Suprapubic skin (tissue), 4 donors: Measurements from ENCODE around the gene LRRC1. TPM values are rescaled to one million over a fixed set of nuclear protein-coding genes. Genes with fewer than 3 reads are reported as not detected.
A peak's percentile ranks its signal among the peaks of the same experiment; 100 is the strongest.

ENCODE experiments used
- DNase-seq, 2 donors: peaks; one replicate each; pipeline ENCODE4 v3.0.0-alpha.2; 2019; ENCODE audit warnings: low spot score in 2 of 2
- H3K27ac ChIP-seq: fragments of 200-600 bp; sonication (generic); one replicate; pipeline ENCODE4 v1.5.1; 2019
- H3K27me3 ChIP-seq: fragments of 200-600 bp; sonication (generic); one replicate; pipeline ENCODE4 v1.5.1; 2019
- H3K36me3 ChIP-seq: fragments of 200-600 bp; sonication (generic); one replicate; pipeline ENCODE4 v1.5.1; 2019
- H3K4me1 ChIP-seq: fragments of 200-600 bp; sonication (generic); one replicate; pipeline ENCODE4 v1.5.1; 2019
- H3K4me3 ChIP-seq: fragments of 200-600 bp; sonication (generic); one replicate; pipeline ENCODE4 v1.5.1; 2019; ENCODE audit warnings: mild to moderate bottlenecking
- H3K9me3 ChIP-seq: fragments of 200-600 bp; sonication (generic); one replicate; pipeline ENCODE4 v1.5.1; 2019
- EP300 ChIP-seq: sonication (generic); formaldehyde crosslinking; IDR thresholded peaks from one replicate; pipeline ENCODE4 v1.6.1; 2017; ENCODE audit warnings: antibody characterized with exemption
- POLR2A ChIP-seq, 2 donors: fragments of 450-650 bp; IDR thresholded peaks; one replicate each; pipeline ENCODE4 v1.6.1; 2017; ENCODE audit warnings: antibody characterized with exemption in 2 of 2, mild to moderate bottlenecking in 2 of 2, moderate library complexity in 2 of 2
- POLR2AphosphoS5 ChIP-seq, 3 donors: sonication (generic); formaldehyde crosslinking; IDR thresholded peaks; one replicate each; pipeline ENCODE4 v1.6.1; 2017; ENCODE audit warnings: antibody characterized with exemption in 3 of 3
- WGBS: methylation state at CpG from one replicate; pipeline ENCODE4 v1.1.5; 2018; 5-methylcytosine and 5-hydroxymethylcytosine counted together
- total RNA-seq, 4 donors: library from RNA; depleted of rRNA; stranded (reverse); fragments of >200 nt; gene quantifications; one replicate each; pipeline ENCODE4 v1.1.0, GENCODE V29; 2016
- TF ChIP-seq, protein P1 (sequence below), 2 donors: fragments of 200-600 bp in 1 of 2; fragments of 450-650 bp in 1 of 2; sonication (generic) in 1 of 2; IDR thresholded peaks; one replicate each; pipeline ENCODE4 v1.5.1; 2016 to 2019; ENCODE audit warnings: antibody characterized with exemption in 2 of 2, mild to moderate bottlenecking in 1 of 2, moderate library complexity in 1 of 2

The LRRC1 gene
- total RNA-seq, 4 donors from 2014 or later, result 34.6 to 80.9 (median 42.4) TPM

DNA sequence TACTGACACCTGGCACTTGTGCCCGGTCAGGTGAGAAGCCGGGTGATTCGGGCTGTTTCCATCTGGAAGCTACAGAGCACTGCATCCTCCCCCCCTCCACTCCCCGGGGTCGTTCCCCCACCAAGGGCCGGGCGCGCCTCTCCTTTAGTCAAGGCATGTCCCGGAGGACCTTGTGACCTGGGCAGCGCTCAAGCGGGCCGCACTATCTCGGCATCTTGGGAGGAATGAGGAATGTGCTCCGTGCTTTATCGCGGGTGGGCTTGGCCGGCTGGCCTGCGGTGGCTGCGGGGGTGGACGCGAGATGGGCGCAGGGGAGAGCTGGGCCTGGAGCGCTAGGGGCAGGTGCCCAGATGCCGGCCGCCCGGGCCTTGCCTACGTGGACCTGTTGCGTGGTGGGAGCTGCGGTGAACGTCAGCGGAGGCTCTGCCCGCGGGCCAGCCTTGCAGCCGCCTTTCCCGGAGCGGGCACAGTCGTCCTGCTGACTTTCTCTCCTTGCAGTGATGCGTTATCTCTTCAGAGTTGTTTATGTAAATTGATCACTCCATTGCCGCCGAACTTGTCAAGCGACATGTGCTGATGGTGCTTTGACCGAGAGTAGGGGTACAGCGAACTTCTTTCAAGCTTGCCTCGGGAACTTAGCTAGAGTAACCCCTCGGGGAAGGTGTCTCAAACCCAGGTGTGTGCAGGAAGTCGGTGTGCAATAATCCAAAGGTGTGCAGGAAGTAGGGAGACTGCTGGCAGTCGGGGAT is 1.1 kb downstream of the LRRC1 start:
- peaks cover 42% of the 10 kb centered on the region for H3K4me1 ChIP-seq
- H3K4me3 ChIP-seq, result peak overlapping the region; percentile 84
- no peaks in the 10 kb centered on the region for H3K9me3 ChIP-seq
- 23% methylated on average over 19 of the region's 47 CpGs for WGBS
- no peaks in the 10 kb centered on the region for H3K27me3 ChIP-seq
- no peaks in the 10 kb centered on the region for H3K36me3 ChIP-seq
- TF ChIP-seq POLR2AphosphoS5 (IDR thresholded peaks at IDR 0.05) (no peak), EP300 (no peak), POLR2A (IDR thresholded peaks at IDR 0.05) (no peak)
- TF ChIP-seq, protein P1, sequence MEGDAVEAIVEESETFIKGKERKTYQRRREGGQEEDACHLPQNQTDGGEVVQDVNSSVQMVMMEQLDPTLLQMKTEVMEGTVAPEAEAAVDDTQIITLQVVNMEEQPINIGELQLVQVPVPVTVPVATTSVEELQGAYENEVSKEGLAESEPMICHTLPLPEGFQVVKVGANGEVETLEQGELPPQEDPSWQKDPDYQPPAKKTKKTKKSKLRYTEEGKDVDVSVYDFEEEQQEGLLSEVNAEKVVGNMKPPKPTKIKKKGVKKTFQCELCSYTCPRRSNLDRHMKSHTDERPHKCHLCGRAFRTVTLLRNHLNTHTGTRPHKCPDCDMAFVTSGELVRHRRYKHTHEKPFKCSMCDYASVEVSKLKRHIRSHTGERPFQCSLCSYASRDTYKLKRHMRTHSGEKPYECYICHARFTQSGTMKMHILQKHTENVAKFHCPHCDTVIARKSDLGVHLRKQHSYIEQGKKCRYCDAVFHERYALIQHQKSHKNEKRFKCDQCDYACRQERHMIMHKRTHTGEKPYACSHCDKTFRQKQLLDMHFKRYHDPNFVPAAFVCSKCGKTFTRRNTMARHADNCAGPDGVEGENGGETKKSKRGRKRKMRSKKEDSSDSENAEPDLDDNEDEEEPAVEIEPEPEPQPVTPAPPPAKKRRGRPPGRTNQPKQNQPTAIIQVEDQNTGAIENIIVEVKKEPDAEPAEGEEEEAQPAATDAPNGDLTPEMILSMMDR (IDR thresholded peaks at IDR 0.05), result no peak
- DNase-seq, result peak; percentile 67 to 82
- peak overlapping the region; percentile 82 for H3K27ac ChIP-seq

DNA sequence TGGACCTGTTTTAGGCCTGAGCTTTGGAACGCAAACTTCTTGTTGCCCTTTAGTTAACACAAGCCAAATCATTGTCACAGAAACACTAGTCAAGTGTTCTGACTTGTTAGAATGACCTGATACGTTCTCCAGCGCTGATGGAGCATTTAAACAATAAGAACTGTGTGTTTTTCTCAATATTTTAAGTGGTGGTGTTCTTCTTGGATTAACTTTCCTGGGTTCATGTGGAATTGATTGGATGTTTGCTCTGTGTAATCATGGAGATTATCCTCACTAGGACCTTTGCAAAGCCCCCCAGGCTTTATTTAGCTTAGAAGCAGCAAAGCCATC is 1.6 kb downstream of the LRRC1 start:
- H3K9me3 ChIP-seq, result no peaks in the 10 kb centered on the region
- no peak for DNase-seq
- H3K4me3 ChIP-seq, result peak overlapping the region; percentile 84
- no peaks in the 10 kb centered on the region for H3K36me3 ChIP-seq
- 52% methylated on average over 3 of the region's 3 CpGs for WGBS
- peak overlapping the region; percentile 82 for H3K27ac ChIP-seq
- H3K27me3 ChIP-seq, result no peaks in the 10 kb centered on the region
- peaks cover 42% of the 10 kb centered on the region for H3K4me1 ChIP-seq
- no peak for TF ChIP-seq POLR2AphosphoS5 (IDR thresholded peaks at IDR 0.05)
- no peak for TF ChIP-seq POLR2A (IDR thresholded peaks at IDR 0.05)
- TF ChIP-seq EP300, result no peak
- TF ChIP-seq, protein P1 (IDR thresholded peaks at IDR 0.05), result no peak

GRCh38 chr6:53796791-53797190 is 2.0 kb downstream of the LRRC1 start:
- no peak for DNase-seq
- no peak for TF ChIP-seq POLR2AphosphoS5 (IDR thresholded peaks at IDR 0.05)
- TF ChIP-seq, protein P1 (IDR thresholded peaks at IDR 0.05), result no peak
- no peak for TF ChIP-seq EP300
- TF ChIP-seq POLR2A (IDR thresholded peaks at IDR 0.05), result no peak
- no peaks in the 10 kb centered on the region for H3K36me3 ChIP-seq
- peaks cover 42% of the 10 kb centered on the region for H3K4me1 ChIP-seq
- H3K27ac ChIP-seq, result peak overlapping the region; percentile 82
- no peaks in the 10 kb centered on the region for H3K27me3 ChIP-seq
- H3K4me3 ChIP-seq, result peak overlapping the region; percentile 84
- no peaks in the 10 kb centered on the region for H3K9me3 ChIP-seq
- 56% methylated on average over 5 of the region's 5 CpGs for WGBS

DNA sequence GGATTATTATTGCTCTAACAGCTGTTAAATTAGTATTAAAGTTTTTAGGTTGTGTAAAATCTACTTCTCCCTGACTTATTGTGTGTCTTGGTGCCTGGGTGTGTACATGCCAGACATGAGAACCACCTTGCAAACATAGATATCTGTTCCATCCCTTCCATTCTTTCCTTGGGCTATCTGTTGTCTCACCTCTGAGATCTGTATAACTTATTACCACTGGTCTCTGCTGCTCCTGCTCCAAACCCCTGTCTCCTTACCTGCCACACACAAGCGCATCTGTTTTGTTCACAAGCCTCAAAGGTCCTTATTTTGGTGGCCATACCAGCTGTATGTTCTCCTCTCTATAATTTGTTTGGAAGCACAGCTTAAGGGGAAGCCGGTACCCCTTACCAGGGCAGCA is 2.5 kb downstream of the LRRC1 start:
- no peak for DNase-seq
- no peaks in the 10 kb centered on the region for H3K27me3 ChIP-seq
- H3K9me3 ChIP-seq, result no peaks in the 10 kb centered on the region
- H3K4me1 ChIP-seq, result peaks cover 42% of the 10 kb centered on the region
- peak overlapping the region; percentile 84 for H3K4me3 ChIP-seq
- WGBS, result 98% methylated on average over 2 of the region's 2 CpGs
- H3K27ac ChIP-seq, result no peak overlapping the region
- no peaks in the 10 kb centered on the region for H3K36me3 ChIP-seq
- TF ChIP-seq POLR2AphosphoS5 (IDR thresholded peaks at IDR 0.05), result no peak
- no peak for TF ChIP-seq EP300
- TF ChIP-seq POLR2A (IDR thresholded peaks at IDR 0.05), result no peak
- TF ChIP-seq, protein P1 (IDR thresholded peaks at IDR 0.05), result no peak

- Histone ChIP-seq H3K4me3 (no peak overlapping the region), H3K9me3 (no peaks in the 10 kb centered on the region), H3K27me3 (no peaks in the 10 kb centered on the region), H3K36me3 (no peaks in the 10 kb centered on the region), H3K4me1 (peaks cover 25% of the 10 kb centered on the region), H3K27ac (no peak overlapping the region)
- DNase-seq, result no peak
- 93% methylated on average over 3 of the region's 3 CpGs for WGBS
- TF ChIP-seq EP300 (no peak), POLR2A (IDR thresholded peaks at IDR 0.05) (no peak), POLR2AphosphoS5 (IDR thresholded peaks at IDR 0.05) (no peak)
- TF ChIP-seq, protein P1 (IDR thresholded peaks at IDR 0.05), result no peak
Observed at GRCh38 chr6:53799340-53799739, 4.5 kb downstream of the LRRC1 start.
